NK-92 (cell line): ENCODE data around the gene STOML3.
"Not testable (repeated sequence)": the region's sequence is repeated elsewhere in the genome, so short reads cannot be mapped to it uniquely, and the experiment has no call there.

Experiments used
- DNase-seq: peaks from one replicate; lab custom pipeline; 2025; ENCODE audit not compliant: unreplicated experiment; lab: John Stamatoyannopoulos, UW

Gene STOML3, protein sequence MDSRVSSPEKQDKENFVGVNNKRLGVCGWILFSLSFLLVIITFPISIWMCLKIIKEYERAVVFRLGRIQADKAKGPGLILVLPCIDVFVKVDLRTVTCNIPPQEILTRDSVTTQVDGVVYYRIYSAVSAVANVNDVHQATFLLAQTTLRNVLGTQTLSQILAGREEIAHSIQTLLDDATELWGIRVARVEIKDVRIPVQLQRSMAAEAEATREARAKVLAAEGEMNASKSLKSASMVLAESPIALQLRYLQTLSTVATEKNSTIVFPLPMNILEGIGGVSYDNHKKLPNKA

DNA sequence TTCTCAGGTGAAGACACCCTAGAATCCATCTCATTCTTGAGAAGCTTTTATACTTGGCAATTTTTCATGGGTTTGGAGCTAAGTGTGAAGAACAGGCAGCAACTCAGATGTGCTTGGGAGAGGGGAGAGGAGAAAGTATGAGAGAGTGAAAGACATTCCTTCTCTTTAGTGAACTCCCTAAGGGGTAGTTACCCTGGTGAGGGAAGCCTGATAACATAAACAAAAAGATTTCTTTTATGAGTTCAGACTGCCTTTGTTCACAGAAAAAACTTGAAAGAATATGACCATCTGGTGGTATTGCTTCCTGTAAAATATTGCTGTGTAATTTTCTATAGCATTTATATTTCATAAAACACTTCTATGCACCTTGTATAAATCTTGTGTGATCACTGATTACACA, at the start of gene STOML3:
STOML3 (minus strand) TSS at position 139 of the 400 bp plus-strand sequence; CDS start at position 29, 110 bp downstream.
- no peak for DNase-seq

DNA sequence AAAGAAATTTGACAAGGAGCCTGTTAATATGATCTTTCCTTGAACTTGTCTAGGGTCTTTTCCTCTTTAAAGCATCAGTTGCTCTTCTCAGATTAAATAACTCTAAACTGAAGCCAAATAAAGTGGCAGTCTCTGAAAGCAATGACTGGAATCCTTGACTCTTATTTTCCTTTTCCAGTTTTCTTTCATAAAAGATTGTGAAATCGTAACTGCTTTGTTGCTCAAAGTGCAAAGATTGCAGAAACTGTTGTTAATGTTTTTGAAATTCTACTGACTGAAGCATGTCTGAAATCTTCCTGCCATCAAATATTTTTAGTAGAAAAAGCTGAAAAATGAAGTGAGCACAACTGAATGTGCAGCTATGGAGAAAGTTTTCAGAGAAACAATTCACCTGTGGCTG, 49.6 kb upstream of the STOML3 start:
- no peak for DNase-seq

DNA sequence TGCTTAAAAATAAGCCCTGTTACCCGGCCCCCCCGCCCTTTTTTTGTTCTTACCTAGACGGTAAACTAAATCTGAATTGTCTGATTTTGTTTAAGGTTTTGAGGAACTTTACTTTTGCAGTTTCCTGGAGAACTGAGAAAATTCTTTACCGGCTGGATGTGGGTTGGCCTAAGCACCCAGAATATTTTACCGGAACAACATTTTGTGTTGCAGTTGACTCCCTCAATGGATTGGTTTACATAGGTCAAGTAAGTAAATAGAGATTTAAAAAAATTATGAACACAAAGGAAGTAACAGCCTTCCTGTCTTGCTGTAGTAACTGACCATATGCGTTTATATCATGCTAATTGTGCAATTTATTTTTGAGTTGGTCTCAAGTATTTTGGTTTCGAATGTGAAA, 48.4 kb upstream of the STOML3 start:
- DNase-seq: no peak

DNA sequence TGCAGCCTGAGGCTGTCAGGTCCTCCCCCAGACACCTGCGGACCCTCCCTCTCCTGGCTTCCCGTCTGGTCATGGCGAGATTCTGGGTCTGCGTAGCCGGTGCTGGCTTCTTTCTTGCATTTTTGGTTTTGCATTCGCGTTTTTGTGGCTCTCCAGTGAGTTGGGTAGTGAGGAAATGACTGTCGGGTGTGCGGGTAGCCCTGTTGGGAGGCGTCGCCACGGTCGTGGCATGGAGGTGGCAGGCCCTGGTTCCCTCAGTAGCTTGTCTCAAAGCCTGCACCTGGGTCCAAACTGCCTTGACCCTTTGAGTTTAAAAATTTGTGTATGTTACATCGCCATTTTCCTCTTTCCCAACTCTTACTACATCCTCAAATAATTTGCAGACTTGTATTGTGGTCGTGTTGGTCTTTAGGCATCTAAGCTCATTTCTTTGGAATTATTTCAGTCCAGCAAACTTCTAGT, 48.0 kb upstream of the STOML3 start:
- no peak for DNase-seq

DNA sequence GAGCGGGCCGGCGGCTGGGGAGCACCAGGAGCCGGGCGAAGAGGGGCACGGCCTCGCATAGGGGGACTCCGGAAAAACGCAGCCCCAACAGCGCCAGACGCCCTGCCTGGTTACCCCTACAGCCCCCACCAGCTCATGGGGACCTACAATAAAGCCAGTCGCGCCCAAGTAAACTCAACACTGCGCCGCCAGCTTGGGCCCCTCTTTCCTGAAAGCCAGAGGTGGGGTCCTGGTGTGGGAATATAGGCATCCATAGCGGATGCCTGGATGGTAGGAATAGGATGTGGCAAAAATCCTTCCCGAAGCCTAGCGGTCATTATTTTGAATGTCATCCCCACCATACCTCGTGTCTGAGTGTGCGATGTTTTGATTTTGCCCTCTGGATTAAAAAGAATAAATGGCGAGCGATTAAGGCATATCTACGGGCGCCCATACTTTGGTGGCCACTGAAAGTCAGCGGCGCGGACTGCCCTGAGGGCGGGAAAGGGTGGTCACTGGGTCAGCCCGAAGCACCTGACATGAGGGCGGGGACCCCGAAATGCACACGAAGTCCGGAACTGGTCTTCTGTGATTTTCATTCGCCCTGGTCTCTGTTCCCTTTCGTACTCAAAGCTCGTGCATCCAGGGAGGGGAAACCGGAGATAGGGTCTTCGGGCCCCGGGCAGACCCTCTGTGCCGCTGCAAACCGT, 47.4 kb upstream of the STOML3 start, which contains the start of the genes NHLRC3 and PROSER1:
NHLRC3 (plus strand) TSS at position 577 of the 689 bp plus-strand sequence. CDS start 184 bp downstream, outside the sequence.
PROSER1 (minus strand) TSS at position 210 of the 689 bp plus-strand sequence. CDS start 847 bp downstream, outside the sequence.
- DNase-seq: peak; percentile 36

DNA sequence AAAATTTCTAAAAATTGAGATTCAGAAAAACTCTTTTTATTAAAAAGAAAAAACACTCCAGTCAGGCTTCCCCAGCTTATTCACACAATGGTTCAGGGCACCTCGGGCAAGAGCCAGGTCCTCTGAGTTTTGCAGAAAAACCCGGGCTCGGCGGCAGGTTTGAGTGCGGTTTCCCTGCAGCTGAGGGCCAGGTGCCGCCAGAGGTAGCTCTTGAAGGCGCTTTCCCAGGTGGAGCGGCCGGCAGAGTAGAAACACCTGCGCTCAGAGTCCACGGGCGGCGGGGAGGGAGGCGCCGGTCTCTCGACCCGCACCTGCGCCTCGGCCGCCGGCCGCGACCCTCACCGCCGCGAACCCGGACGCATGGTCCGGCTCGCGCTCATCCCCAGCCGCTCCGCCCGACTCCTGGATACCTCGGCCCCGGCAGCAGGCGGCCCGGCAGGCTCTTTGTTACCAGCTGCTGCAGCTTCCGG, 46.8 kb upstream of the STOML3 start:
- DNase-seq: no peak

DNA sequence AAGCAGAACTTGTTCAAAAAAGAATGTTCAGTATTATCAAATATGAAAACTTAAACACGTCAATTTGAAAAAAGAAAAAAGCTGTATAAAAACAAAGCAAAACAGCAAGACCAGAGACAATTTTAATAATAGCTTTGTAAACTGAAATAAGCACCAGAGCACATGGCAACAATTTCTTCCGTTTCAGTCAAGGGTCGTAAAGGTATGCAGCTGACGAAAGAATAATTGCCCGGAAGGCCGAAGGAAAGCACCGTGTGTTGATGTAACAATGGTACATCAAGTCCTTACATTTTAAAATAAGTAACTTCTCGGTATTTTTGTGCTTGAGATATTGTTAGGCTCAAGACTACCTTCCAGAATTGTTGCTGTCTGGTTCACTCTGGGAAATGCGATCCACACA, 45.6 kb upstream of the STOML3 start:
- no peak for DNase-seq

DNA sequence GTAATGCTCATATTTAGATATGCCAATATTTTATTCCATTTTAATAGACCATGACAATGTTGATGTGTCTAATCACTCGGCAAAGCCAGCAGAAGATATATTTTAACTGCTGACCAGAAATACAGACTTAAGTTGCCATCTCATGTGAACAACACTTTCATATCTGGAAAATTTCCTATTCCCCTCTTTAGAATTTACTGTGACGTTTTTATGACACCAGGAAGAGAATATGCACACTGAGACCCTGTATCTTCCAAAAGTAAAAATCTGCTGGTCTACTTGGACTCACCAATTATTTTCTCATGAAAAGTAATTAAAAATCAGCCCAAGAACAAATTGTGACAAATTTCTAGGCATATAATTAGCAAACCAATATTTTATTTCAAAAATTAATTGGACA, 45.2 kb upstream of the STOML3 start:
- DNase-seq: no peak

DNA sequence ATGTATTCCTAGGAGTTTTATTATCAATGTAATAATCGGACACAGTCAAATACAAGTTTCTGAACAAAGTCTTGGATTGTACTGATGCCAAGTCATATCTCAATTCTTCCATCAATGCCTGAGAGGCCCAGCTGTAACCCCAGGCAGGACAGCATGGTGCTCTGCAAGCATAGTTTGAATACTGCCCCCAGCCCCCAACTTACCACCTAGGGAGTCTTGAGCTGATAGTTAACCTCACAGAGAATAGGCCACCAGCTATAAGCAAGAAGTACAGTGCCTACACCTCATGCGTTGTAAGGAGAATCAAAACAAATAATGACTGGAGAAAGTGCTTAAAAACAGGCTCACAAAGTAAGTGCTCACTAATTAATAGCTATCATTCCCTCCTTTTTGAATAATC, 44.6 kb upstream of the STOML3 start:
- no peak for DNase-seq

DNA sequence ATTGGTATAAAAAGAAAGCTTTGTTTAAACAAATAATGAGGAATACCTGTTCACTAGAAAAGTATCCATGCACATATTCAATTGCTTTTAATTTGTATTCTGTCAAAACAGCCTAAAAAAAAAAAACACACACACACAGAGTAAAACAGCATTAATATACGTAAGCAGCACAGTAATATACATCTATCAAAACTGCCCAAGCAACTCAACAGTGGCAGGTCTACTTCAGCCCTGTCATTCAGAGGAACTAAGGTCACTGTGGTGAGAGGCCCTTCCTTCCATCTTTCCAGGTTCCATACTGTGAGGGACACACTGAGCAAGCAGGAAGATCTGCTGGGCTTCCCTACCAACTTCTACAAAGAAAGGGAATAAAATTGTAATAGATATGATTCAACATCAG, 43.5 kb upstream of the STOML3 start:
- DNase-seq: no peak

DNA sequence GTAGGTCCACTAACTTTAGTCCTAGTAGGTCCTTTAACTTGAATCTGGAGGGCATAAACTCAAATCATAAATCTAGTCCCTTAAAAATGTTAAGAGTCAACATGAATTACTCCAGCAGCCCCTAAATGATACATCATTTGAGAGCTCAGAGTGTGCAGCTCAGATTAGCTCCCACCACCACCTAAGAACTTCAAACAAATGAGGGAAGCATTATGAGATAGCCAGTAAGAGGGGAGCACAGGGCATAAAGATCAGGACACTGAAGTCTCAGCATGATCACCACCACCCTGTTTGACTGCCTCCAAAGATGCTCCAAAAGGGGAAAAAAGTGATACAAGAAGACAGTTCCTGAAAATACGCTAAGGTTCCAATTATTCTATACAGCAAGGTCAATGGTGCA, 41.5 kb upstream of the STOML3 start:
- DNase-seq: no peak

DNA sequence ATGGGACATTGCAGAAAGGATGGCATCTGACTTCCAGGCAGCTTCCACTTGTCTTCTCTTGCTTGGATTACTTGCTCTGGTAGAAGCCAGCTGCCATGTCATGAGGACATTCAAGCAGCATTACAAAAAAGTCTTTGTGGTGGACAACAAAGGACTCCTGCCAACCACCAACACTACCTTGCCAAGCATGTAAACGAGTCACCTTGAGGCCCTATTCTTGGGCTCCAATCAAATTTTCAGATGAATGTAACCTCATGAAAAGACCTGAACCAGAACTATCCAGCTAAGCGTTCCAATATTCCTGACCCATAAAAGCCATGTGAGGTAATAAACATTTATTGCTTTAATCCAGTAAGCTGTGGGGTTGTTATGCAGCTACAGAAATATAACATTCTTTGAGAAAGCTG, 34.8 kb upstream of the STOML3 start:
- no peak for DNase-seq

DNA sequence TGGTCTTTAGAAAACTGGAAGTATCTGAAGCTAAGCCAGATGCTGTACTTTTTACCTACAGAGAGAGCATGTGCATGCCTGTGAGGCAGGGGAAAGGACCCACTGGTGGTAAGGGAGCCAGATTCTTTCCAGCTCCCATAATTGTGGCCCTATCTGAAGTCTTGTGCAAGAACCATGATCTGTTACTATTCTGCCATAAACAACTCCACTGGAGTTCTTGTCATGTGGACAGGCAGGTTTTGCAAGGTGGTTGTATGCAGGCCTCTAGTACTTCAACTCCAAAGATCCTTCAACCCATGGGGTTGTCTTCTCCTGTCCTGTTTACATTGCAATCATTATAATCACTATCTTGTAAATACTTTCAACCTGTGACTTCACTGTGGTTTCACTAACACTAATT, 33.1 kb upstream of the STOML3 start:
- no peak for DNase-seq

DNA sequence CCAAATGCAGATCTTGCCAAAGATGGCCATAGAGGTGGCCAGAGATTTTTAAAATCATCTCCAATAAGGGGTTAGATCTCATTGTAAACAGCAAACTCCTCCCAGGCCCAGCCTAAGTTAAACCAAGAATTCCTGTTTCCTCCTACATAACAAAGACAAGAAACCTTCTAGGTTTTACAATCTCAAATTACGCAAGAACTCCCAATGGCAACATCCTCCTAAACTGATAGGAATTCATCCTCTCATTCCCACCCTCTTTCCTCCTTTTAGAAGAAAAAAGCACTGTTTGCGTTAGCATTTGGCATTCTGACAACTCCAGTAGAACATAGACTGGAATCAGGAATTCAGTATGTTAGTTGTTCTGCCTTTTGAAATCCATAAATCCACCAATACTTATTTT, 32.7 kb upstream of the STOML3 start:
- no peak for DNase-seq

DNA sequence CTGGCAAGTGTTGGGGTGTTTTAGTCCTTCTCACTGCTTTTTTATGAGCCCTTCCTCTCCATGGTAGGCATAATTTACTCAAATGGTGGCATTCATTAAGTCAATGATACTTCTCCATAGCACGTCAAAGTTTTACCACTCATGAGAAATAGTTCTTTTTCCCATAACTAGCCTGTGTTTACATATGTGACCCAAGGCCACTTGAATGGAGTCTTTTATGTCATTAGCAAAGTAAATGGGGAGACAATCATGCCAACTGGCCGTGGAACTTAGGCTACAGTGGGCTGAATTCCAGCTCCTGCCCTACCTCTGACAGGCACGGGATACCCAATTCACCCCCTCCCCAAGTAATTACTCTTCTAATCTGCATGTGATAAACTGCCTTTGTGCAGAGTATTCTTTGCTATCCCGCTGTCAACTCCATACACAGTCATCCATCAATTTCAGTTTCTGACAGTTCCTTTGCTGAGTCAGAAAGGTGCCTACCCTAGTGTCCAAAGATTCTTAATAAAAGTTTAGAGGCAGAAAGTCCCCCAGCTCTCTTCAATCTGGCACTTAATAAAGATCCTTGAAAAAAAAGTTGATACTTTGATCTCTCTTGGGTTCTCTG, 30.3 kb upstream of the STOML3 start:
- DNase-seq: no peak

DNA sequence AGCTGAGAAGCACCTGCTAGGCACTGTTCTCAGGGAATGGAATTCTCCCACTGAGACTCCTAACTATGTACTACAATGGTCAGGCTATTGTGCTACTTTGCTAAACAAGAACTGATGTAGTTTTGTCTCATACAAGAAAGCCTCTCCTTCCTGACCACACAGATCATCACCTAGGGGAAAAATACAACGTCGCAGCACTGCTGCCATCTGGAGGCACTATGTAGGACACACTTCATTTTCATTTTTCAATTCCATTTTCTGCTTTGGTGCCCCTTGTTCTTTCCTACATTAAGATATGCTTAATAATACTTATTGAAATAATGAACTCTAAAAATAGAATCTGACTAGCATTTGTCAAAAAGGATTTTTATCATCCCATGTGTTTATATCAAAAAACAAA, 26.2 kb upstream of the STOML3 start:
- DNase-seq: no peak

DNA sequence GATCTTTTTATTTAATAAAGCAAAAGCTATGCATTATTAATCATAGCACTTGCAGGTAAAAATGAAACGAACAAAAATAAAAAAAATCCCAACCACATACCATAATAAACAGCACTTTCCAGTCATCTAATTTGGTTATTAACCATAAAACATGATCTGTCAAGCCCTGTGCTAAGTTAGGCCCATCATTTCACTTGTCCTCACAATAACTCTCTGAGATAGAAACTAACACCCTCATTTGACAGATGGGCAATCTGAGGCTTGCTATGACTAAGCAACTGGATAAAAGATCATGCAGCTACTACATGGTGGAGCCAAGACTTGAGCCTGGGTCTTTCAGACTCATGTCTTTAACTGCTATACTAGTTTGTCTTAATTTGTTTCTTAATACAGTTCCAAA, 25.5 kb upstream of the STOML3 start:
- DNase-seq: no peak

DNA sequence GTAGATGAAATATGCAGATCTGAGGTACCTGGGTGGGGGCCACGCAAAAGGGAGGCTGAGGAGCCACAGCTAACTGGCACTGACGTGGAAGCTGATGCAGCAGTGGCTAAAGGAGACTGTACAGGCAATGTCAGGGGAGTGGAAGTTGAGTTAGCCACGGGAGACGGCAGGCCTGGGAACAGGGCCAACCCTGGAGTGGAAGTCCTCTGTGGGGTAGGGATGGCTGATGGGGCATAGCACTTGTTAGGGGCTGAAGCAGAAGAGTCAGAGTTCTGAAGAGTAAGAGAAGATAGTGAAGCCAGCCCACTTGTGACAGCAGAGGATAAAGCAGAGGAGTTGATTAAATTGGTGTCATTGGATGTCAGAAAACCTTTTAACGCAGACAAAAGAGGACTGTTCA, 22.8 kb upstream of the STOML3 start:
- DNase-seq: no peak

DNA sequence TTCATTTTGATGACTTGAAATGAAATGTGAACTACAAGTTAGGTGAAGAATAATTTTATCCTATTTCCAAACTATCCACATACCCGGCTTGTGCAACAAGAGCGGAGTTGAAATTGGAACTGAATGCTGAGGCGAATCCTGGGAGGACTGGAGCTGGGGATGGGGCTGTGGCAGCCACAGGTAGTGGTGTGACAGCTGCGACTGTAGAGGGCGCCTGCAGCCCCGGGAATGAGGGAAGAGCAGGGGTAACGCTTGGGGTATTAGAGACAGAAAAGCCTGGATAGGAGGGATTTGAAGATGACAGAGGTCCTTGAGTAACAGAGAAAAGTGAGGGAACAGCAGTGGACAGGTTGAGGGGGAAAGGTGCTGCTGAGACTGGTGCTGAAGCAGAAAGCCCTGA, 22.0 kb upstream of the STOML3 start:
- DNase-seq: no peak

DNA sequence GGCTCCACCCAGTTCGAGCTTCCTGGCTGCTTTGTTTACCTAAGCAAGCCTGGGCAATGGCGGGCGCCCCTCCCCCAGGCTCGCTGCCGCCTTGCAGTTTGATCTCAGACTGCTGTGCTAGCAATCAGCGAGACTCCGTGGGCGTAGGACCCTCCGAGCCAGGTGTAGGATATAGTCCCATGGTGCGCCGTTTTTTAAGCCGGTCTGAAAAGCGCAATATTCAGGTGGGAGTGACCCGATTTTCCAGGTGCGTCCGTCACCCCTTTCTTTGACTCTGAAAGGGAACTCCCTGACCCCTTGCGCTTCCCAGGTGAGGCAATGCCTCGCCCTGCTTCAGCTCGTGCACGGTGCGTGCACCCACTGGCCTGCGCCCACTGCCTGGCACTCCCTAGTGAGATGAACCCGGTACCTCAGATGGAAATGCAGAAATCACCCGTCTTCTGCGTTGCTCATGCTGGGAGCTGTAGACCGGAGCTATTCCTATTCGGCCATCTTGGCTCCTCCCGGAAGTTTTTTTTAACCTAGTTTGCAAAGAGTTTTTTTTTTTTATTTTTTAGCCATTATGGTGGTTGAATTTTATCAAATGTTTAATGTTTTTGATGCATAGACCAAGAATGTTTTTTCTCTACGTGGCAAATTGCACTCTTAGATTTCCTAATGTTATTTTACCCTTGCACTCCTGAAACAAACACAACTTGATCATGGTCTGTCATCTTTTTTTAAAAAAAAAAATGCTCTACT, 15.9 kb upstream of the STOML3 start:
- not testable (repeated sequence) for DNase-seq

DNA sequence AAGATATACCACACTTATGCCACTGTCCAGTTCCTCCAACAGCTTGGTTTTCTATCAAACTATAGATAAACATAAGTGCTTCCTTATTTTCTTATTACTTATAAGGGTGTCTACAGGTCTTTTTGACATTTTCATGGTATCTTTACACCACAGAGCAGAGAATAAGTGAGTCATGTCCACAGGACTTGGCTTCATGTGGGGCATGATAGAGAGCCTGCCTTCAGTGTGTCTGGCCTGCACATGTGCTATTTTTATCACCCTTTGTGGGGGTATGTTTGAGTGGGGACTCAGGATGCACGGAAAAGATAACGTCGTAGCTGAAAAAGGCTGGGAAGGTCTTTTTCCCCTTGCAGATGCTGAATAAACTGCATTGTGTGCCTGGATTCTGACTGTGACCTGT, 8.1 kb upstream of the STOML3 start:
- DNase-seq: no peak
